Stimulated activated naive CD4-positive, alpha-beta T cell (primary cell): ENCODE results near the gene TFPI.

Experiments
- DNase-seq, 6 experiments: peaks; one replicate each; lab custom pipeline; 2025; lab: John Stamatoyannopoulos, UW

Gene TFPI

GRCh38 chr2:187462839-187463238, 91.4 kb downstream of the TFPI start:
- DNase-seq, result no peak

DNA sequence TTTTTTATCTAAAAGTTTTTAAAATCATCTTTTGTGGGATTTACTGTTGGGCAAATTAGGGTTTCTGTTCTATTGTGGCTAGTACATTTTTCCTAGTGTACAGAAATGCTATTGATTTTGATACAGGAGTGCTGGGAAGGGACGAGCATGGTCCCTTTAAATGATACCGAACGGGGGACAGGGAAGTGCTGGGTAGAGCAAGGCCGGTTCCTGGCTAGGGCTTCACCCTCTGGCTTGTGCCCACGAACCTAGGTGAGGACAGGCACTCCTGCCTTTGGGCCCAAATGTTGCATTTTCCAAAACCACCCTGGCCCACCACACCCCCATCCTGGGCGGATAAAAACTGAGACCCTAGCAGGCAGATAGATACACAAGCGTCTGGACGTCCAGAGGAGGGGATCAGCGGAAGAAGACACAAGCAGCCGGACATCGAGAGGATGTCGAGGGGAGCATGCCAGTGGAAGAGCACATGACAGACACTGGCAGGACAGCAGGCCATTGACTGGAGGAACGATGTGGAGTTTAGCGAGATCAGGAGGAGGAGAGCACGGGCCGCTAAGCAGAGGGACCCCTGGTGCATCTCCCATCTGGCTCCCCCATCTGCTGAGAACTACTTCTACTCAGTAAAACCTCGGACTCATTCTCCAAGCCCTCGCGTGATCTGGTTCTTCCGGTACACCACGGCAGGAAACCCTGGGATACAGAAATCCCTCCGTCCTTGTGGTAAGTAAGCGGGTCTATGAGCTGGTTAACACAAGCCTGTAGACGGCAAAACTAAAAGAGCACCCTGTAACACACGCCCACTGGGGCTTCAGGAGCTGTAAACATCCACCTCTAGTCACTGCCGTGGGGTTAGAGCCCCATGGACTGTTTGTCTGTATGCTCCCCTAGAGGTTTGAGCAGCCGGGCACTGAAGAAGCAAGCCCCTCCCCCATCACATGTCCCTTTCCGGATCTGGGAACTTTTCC, 92.7 kb downstream of the TFPI start:
- no peak for DNase-seq

GRCh38 chr2:187459256-187459655, 95.0 kb downstream of the TFPI start:
- no peak for DNase-seq

GRCh38 chr2:187453078-187453641, 101.1 kb downstream of the TFPI start:
- DNase-seq, result peak in 2 of 6 experiments; percentile 10 to 20

- DNase-seq, result no peak
These were observed 102.7 kb downstream of the TFPI start for GRCh38 chr2:187451510-187451909.

DNA sequence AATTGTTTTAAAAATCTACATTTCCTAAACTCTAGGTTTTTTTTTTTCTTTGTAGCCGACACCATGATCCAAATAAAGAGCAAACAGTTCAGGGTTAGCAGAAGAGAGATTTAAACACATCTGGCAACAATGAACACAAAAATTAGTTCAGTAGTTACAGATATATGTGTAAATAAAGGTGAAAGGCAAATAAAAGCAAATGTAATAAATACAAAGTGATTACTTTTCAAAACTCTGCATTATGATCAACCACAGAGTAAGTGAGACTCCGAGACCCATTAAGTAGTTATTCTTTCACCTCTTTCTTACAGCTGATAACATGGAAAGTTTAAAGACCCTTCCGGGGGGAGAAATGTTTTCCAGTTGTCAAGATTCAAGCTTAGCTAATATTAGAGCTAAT, 106.9 kb downstream of the TFPI start:
- DNase-seq, result no peak

DNA sequence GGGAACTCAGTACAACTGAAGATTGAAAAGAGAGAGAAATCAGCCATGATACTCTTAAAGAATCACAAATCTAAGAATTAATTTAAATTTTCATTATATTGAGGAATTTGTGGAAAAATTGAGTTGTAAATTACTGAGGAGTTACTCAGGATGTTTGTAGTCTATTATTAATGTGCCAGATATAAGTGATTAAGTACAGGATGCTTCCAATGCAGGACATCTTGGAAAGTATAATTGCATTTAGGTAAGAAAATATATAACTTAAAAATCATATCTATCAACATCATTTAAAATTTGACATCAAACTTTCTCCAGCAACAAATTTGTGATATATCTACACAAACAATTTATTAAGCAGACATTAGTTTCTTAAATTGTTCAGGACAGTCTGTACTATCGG, 107.5 kb downstream of the TFPI start:
- no peak for DNase-seq

DNA sequence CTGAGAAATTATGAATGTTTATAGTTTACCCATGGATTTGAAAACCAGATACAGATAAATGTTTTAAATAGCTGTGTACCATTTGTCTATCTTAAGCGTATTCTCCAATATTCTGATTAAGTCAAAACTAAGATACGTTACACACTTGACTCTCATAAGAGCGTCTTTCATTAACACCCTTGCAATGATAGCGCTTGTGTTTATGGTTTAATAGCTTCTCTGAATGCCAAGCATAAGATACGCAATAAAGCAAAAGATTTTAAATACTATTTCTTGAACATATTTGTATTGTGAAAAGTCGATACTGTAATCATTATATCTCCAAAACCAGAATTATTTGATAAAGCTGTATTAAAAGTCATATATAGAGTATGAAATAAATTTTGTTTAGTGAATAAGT, 109.2 kb downstream of the TFPI start:
- no peak for DNase-seq

GRCh38 chr2:187442778-187443177, 111.5 kb downstream of the TFPI start:
- no peak for DNase-seq

DNA sequence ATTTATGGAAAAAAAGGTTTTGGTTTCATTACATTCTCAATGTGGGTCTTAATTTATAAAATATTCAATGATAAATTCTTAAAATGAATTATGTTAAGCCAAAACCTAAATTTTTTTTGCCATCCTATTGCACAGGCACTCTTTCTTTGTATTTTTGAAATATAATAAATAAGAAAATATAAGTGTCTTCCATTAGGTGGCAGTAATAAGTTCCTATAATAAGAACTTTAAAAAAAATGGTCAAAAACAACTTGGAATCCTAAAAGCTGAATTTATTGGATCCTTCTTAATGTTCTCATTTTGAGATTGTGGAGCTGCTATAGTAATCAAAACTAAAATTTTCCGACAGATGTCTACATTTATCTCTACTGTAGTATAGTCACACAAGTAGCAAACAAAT, 111.9 kb downstream of the TFPI start:
- no peak for DNase-seq

DNA sequence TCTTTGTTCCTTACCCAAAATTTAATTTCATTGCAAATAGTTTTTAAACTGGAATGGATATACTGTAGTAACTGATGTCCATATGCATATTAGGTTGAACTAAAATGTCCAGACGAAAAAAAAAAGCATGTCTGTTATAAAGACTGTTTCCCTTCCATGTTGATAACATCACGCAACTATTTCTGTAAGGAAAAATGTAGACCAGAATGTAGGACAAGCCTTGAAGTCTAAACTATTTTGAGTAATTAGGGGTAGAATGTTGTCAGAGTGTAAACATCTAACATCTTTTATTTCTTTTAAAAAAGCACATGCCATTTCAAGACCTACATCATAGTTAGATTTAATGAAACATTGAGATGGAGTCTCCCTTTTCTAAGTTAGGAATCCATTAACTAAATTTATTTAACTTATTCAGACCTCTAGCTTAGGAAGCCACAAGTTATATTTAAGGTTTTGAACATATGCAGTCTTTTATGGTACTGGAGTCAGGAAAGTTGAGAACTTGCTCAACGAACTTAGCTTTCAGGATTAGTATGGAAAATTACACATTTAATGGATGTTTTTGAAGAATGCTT, 114.0 kb downstream of the TFPI start:
- no peak for DNase-seq

DNA sequence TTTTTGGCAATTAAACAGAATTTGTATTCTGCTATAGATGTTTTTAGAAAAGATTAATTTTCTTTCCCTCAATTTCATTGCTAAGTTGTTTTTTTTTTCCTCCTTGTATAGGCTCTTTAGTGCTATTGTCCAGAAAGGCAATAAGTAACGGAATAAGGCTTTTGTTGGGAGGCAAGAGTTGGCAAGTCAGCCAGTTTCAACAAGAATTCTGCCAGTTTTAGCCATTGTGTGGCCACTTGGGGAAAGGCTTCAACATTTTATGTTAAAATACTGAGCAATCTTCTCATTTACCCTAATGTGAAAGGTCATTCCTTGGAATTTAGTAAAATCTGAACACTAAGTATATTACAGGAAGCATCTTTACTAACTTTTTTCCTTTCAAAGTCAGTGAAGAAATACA, 115.8 kb downstream of the TFPI start:
- no peak for DNase-seq

- no peak for DNase-seq
These were observed 118.5 kb downstream of the TFPI start for GRCh38 chr2:187435756-187436155.

DNA sequence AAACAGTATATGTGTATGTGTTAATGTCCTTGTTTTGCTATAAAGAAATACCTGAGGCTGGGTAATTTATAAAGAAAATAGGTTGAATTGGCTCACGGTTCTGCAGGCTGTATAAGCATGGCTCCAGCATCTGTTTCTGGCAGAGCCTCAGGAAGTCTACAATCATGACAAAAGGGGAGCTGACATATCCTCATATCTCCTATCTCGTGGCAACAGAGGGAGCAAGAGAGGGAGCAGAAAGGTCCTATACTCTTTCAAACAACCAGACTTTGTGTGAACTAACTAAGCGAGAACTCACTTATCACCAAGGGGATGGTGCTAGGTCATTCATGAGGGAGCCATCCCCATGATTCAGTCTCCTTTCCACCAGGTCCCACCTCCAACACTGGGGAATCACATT, 119.2 kb downstream of the TFPI start:
- no peak for DNase-seq

- DNase-seq, result no peak
These were observed 119.9 kb downstream of the TFPI start for GRCh38 chr2:187434342-187434785.

DNA sequence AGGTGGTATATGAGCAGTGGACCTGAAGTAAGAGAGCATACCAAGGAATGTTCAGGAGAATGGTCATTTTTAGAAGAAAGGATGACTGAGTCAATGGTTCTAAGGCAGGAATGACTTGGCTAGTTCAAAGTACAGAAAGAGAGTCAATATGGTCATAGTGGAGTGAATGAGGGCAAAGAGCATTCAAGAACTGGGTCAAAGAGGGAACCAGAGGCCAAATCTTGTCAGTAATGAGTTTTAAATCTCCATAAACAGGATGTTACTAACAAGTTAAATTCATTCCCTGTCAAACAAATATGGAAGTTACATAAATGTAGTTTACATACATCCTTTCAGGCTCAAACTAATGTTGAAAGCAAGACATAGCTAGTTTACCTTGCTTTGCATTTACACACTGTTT, 122.3 kb downstream of the TFPI start:
- no peak for DNase-seq

GRCh38 chr2:187429989-187430388, 124.2 kb downstream of the TFPI start:
- no peak for DNase-seq

DNA sequence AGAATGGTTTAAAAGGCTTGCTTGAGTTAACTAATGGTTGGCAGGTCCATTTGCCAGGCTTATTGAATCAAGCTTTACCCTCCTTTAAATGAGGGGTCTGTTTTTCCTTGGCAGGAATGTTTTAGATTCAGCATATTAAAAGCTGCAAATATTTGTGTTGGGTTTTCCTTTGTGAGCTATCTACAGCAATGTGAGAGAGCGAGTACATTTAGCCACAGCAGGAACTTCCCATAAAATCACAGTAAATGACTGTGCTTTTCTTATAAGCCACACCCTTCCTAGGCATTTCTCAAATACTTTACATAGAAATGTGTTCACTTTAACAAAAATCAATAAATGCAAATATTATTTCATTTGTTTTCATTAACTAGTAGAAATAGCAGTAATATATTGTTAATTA, 130.1 kb downstream of the TFPI start:
- no peak for DNase-seq

GRCh38 chr2:187422282-187422681, 132.0 kb downstream of the TFPI start:
- no peak for DNase-seq

DNA sequence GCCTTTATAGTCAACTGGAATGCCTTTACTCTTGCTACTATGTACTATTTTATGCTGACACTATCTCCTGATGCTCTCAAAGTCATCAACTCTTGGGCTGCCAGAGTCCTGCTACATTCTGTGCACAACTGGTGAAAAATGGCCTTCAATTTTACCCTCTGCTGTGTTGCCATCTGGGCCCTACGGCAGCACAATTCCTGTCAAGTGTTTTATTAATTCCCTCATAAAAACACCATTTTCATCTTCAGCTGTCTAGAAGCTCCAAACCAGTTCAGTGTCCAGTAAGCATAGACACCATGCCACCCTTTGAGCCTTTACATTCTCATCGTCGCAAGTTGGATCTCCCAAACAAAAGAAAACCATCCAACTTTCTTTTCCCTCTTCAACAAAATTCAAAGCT, 132.7 kb downstream of the TFPI start:
- DNase-seq, result no peak

DNA sequence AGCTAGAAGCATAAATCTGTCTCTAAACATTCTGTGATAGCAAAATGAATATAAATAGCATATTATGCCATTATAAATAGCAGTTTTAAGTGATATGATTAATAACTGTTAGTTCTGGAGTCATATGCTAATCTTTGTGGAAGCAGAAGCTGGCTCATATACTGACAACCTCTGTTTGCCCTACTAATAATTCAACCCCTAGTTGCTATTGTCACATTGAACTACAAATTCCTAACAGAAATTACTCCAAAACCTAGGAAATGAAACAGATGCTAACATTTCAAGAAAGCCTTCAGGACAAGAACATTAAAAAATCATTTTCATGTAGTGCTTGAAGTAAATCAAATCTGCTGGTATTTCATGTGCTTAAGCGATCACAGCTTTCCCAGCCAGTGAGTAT, 134.4 kb downstream of the TFPI start:
- DNase-seq, result no peak

DNA sequence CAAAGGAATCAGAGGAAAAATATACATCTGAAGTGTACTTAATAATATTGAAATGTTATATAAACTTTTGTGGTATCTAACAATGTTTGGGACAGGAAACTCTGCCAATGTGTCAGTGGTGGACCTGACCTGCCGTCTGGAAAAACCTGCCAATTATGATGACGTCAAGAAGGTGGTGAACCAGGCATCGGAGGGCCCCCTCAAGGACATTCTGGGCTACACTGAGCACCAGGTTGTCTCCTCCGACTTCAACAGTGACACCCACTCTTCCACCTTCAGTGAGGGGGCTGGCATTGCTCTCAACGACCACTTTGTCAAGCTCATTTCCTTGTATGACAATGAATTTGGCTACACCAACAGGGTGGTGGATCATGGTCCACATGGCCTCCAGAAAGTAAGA, 138.8 kb downstream of the TFPI start:
- no peak for DNase-seq
